ENCODE results near the gene SCNN1B.

DNA sequence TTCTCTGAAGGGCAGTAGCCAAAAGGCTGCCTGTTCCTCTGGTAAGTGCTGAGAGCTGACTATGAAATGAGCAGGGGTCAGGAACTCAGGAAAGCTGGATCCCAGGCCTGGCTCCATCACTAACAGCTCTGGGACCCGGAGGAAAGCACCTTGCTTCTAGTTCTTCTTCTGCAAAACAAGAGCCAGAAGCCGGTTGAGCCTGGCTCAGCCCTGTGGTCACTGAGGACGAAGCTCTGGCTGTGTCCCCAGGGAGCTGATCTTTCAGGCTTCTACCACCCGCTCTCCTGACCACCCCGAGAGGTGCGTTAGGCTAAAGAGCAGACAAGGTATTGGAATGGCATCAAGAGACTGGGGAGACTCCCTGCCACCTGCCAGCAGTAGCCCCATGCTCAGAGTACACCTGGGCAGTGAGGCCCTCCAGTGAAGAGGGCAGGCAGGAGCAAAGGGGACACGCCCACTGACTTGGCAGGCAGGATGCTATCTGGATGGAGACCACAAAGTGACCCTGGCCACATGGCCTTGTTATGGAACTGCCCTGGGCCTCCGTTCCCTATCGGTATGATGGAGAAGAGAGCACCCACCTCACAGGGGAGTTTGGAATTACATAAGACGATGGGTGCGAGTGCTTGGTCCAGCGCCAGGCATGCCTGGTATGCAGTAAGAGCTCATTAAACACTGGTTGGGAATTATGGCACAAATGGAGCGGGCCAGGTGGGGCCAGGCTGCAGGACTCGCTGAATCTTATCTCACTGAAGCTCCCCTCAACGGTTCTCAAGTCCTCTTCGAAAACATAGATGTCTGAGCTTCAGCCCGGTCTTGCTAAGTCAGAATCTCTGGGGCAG lies 89.5 kb downstream of the SCNN1B start:
- TF ChIP-seq CTCF (IDR thresholded peaks at IDR 0.05; ENCODE audit: poor library complexity, severe bottlenecking) (no peak), POLR2AphosphoS5 (IDR thresholded peaks at IDR 0.05) (no peak)
